Neutrophil (primary cell): ENCODE data around the gene SRSF10.
"Not testable (repeated sequence)": the region's sequence is repeated elsewhere in the genome, so short reads cannot be mapped to it uniquely, and the experiment has no call there.

Source experiments
- H3K27ac ChIP-seq: fragments of 200-600 bp; sonication (generic); 2 replicates; pipeline ENCODE4 v1.5.1; 2016; ENCODE audit warnings: mild to moderate bottlenecking, moderate library complexity
- H3K27me3 ChIP-seq: fragments of 200-600 bp; sonication (generic); 2 replicates; pipeline ENCODE4 v1.6.0; 2016; ENCODE audit warnings: mild to moderate bottlenecking
- H3K36me3 ChIP-seq: fragments of 200-600 bp; sonication (generic); 2 replicates; pipeline ENCODE4 v1.5.1; 2017
- H3K4me1 ChIP-seq, 2 experiments: fragments of 200-600 bp in 1 of 2; sonication (generic) in 1 of 2; 1 replicate in 1 of 2; 2 replicates in 1 of 2; pipeline versions ENCODE4 v1.5.1 to v1.6.1; 2013 to 2016; ENCODE audit warnings: low read depth in 1 of 2, low read length in 1 of 2, mild to moderate bottlenecking in 1 of 2, moderate library complexity in 1 of 2; ENCODE audit not compliant: control insufficient read depth in 1 of 2, insufficient read depth in 1 of 2
- H3K4me3 ChIP-seq, 2 experiments: fragments of 200-600 bp in 1 of 2; sonication (generic) in 1 of 2; 1 replicate in 1 of 2; 2 replicates in 1 of 2; pipeline ENCODE4 v1.5.1; 2013 to 2016; ENCODE audit warnings: low read depth in 1 of 2, low read length in 1 of 2, mild to moderate bottlenecking in 1 of 2, moderate library complexity in 1 of 2
- H3K9me3 ChIP-seq: fragments of 200-600 bp; sonication (generic); 2 replicates; pipeline ENCODE4 v1.5.1; 2016
- TF ChIP-seq, protein P1 (sequence below): fragments of 200-600 bp; sonication (generic); IDR thresholded peaks from 2 replicates; pipeline ENCODE4 v1.5.1; 2016; ENCODE audit warnings: antibody characterized with exemption

SRSF10 gene

DNA sequence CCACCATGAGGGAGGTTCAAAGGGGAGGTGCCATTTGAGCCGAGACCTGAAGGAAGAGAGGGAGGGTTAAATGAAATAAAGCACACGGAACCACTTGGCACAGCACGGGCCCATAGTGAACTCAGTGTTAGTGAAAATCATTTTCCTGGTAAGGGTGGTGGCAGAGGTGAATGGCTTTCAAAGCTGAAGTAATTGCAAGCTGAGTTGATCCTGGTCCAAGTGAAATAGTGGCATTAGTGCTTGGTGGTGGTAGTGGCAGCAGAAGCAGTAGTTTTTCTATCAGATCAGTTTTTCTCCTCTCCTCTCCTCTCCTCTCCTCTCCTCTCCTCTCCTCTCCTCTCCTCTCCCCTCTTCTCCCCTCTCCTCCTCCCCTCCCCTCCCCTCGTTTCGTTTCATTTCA lies 30.5 kb upstream of the SRSF10 start:
- Histone ChIP-seq H3K27ac (no peak overlapping the region), H3K4me3 (no peak overlapping the region), H3K27me3 (peaks cover 7% of the 10 kb centered on the region), H3K4me1 (no peaks in the 10 kb centered on the region), H3K36me3 (no peaks in the 10 kb centered on the region), H3K9me3 (no peaks in the 10 kb centered on the region)
- TF ChIP-seq, protein P1, sequence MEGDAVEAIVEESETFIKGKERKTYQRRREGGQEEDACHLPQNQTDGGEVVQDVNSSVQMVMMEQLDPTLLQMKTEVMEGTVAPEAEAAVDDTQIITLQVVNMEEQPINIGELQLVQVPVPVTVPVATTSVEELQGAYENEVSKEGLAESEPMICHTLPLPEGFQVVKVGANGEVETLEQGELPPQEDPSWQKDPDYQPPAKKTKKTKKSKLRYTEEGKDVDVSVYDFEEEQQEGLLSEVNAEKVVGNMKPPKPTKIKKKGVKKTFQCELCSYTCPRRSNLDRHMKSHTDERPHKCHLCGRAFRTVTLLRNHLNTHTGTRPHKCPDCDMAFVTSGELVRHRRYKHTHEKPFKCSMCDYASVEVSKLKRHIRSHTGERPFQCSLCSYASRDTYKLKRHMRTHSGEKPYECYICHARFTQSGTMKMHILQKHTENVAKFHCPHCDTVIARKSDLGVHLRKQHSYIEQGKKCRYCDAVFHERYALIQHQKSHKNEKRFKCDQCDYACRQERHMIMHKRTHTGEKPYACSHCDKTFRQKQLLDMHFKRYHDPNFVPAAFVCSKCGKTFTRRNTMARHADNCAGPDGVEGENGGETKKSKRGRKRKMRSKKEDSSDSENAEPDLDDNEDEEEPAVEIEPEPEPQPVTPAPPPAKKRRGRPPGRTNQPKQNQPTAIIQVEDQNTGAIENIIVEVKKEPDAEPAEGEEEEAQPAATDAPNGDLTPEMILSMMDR, result no peak

- Histone ChIP-seq H3K27me3 (peaks cover 3% of the 10 kb centered on the region), H3K4me3 (no peak overlapping the region), H3K36me3 (no peaks in the 10 kb centered on the region), H3K9me3 (no peaks in the 10 kb centered on the region), H3K27ac (no peak overlapping the region), H3K4me1 (no peaks in the 10 kb centered on the region)
- TF ChIP-seq, protein P1, result no peak
Observed at GRCh38 chr1:24009406-24009805, 29.3 kb upstream of the SRSF10 start.

DNA sequence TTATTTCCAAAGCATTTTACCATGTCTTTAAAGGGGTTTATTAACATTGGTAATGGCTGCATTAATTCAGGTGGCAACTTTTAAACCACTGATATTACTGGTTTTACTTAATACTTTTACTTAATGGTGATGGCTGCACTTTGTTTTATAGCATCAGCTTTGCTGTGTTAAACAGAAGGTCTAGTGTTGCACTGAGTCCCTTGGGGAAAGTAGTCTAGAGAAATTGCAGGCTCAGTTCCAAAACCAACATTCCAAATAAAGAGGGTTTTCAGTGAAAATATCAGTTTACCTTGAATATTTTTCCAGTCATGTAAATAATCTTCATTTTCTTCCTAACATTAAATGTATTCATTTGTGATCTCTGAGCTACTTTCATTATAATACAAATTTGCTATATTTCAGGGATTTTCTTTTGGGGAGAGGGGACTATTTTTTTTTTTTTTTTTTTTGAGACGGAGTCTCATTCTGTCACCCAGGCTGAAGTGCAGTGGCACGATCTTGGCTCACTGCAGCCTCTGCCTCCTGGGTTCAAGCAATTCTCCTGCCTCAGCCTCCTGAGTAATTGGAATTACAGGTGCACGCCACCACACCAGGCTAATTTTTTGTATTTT lies 28.6 kb upstream of the SRSF10 start:
- H3K4me3 ChIP-seq, H3K27ac ChIP-seq, H3K9me3 ChIP-seq, H3K4me1 ChIP-seq, H3K36me3 ChIP-seq, H3K27me3 ChIP-seq: not testable (repeated sequence)

DNA sequence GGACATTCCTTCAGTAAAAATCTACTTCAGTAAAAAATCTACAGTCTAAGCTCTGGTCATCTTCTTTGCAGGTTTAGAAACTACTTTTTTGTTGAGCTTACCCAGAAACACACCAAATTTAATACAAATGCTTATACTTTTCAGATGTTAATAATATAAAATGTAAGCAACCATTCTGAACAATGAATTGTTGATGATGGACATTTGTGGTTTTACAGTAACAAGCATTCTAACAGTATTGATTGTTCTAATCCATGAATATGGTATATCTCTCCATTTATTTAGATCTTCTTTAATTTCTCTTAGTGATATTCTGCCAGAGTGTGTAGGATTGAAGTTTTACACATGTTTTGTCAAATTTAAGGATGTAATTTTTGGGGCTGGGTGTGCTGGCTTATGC lies 27.0 kb upstream of the SRSF10 start:
- no peaks in the 10 kb centered on the region for H3K9me3 ChIP-seq

GRCh38 chr1:24005163-24005562 lies 25.0 kb upstream of the SRSF10 start:
- Histone ChIP-seq H3K9me3 (no peaks in the 10 kb centered on the region), H3K27ac (no peak overlapping the region), H3K4me1 (no peaks in the 10 kb centered on the region), H3K27me3 (no peaks in the 10 kb centered on the region), H3K36me3 (no peaks in the 10 kb centered on the region), H3K4me3 (no peak overlapping the region)
- TF ChIP-seq, protein P1, result no peak

More for the DNA sequence above, 27.0 kb upstream of the SRSF10 start:
- Histone ChIP-seq H3K36me3 (no peaks in the 10 kb centered on the region), H3K27me3 (peaks cover 3% of the 10 kb centered on the region), H3K4me3 (no peak overlapping the region), H3K4me1 (no peaks in the 10 kb centered on the region), H3K27ac (no peak overlapping the region)
- TF ChIP-seq, protein P1, result no peak

GRCh38 chr1:24004132-24004531 lies 24.0 kb upstream of the SRSF10 start:
- no peaks in the 10 kb centered on the region for H3K9me3 ChIP-seq
- TF ChIP-seq, protein P1, result no peak
- H3K36me3 ChIP-seq, result no peaks in the 10 kb centered on the region
- H3K4me3 ChIP-seq, result no peak overlapping the region
- H3K4me1 ChIP-seq, result no peaks in the 10 kb centered on the region
- H3K27ac ChIP-seq, result no peak overlapping the region
- no peaks in the 10 kb centered on the region for H3K27me3 ChIP-seq
